Measurements from ENCODE around the gene SSTR3. TPM values are rescaled to one million over a fixed set of nuclear protein-coding genes. Genes with fewer than 3 reads are reported as not detected.

The SSTR3 gene
- total and polyA plus RNA-seq, 2 of the 13 experiments (the other 11 are each of a cell fraction or from before 2014, with no cell fraction given): 0.08 to 0.64 TPM

GRCh38 chr22:37171662-37172061, 40.6 kb downstream of the SSTR3 start:
- H3K27me3 ChIP-seq (ENCODE audit: control insufficient read depth in 1 of 2, insufficient read depth in 2 of 2, low read length in 2 of 2): peaks cover 4 to 35% of the 10 kb centered on the region in 2 experiments
- WGBS (ENCODE audit: low lambda C conversion rate): 33% methylated on average over 5 of the region's 5 CpGs
- FAIRE-seq: no peak
- CTCF ChIA-PET (ENCODE audit: low intra/inter-chr PET ratio, low total read pairs): no interaction called here
- no peaks in the 10 kb centered on the region for H4K20me1 ChIP-seq (ENCODE audit: insufficient read depth, low read length)
- intact Hi-C loops (cut with micrococcal nuclease; ENCODE audit: unreplicated experiment) (no loop called here), in situ Hi-C loops (cut with HindIII; ENCODE audit: extremely low pct_ligation_motif_present, low pct_unique_long_range_greater_than_20kb) (no loop called here)
- H3K9me3 ChIP-seq (ENCODE audit: low read length): no peaks in the 10 kb centered on the region
- no peak overlapping the region for H3K27ac ChIP-seq (ENCODE audit: extremely low read length, insufficient read depth, low read length)
- no peak for ATAC-seq
- no peak overlapping the region for H3K4me3 ChIP-seq (replicated peaks in 1 of 3; ENCODE audit: insufficient read depth in 1 of 3, low read depth in 2 of 3, low read length in 3 of 3)
- no peak overlapping the region for H2AFZ ChIP-seq (ENCODE audit: low read length)
- no peak overlapping the region for H3K4me2 ChIP-seq (ENCODE audit: low read depth, low read length)
- H3K36me3 ChIP-seq (replicated peaks in 1 of 2; ENCODE audit: control insufficient read depth in 1 of 2, insufficient read depth in 2 of 2, low read length in 2 of 2): no peaks in the 10 kb centered on the region
- no peak overlapping the region for H3K9ac ChIP-seq (ENCODE audit: insufficient read depth, low read depth, low read length)
- H3K4me1 ChIP-seq (ENCODE audit: insufficient read depth, low read length): peaks cover 24% of the 10 kb centered on the region
- no peak for TF ChIP-seq NBN (conservative IDR thresholded peaks at IDR 0.05)
- TF ChIP-seq HMG20A (CRISPR knock-in tag; IDR thresholded peaks at IDR 0.05; ENCODE audit: borderline replicate concordance): no peak
- no peak for TF ChIP-seq ZBTB2 (CRISPR knock-in tag; IDR thresholded peaks at IDR 0.05; ENCODE audit: low read depth)
- no peak for TF ChIP-seq MXD3 (CRISPR knock-in tag; IDR thresholded peaks at IDR 0.05)
- no peak for TF ChIP-seq HOXA3 (CRISPR knock-in tag; IDR thresholded peaks at IDR 0.05)
- TF ChIP-seq, protein P1, sequence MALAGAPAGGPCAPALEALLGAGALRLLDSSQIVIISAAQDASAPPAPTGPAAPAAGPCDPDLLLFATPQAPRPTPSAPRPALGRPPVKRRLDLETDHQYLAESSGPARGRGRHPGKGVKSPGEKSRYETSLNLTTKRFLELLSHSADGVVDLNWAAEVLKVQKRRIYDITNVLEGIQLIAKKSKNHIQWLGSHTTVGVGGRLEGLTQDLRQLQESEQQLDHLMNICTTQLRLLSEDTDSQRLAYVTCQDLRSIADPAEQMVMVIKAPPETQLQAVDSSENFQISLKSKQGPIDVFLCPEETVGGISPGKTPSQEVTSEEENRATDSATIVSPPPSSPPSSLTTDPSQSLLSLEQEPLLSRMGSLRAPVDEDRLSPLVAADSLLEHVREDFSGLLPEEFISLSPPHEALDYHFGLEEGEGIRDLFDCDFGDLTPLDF (CRISPR knock-in tag; IDR thresholded peaks at IDR 0.05): no peak
- no peak for TF ChIP-seq STAG1 (CRISPR knock-in tag; IDR thresholded peaks at IDR 0.05)
- no peak for TF ChIP-seq YY1 (IDR thresholded peaks at IDR 0.05; ENCODE audit: insufficient read depth, insufficient replicate concordance, low read depth, low read length)
- TF ChIP-seq ESRRA (CRISPR knock-in tag; IDR thresholded peaks at IDR 0.05; ENCODE audit: low read depth): no peak
- TF ChIP-seq ZNF317 (CRISPR knock-in tag; IDR thresholded peaks at IDR 0.05): no peak
- TF ChIP-seq ZNF639 (CRISPR knock-in tag; conservative IDR thresholded peaks at IDR 0.05): no peak
- no peak for TF ChIP-seq SMAD3 (CRISPR knock-in tag; IDR thresholded peaks at IDR 0.05)
- TF ChIP-seq ZHX1 (CRISPR knock-in tag; IDR thresholded peaks at IDR 0.05; ENCODE audit: low read depth): no peak
- TF ChIP-seq PITX1 (CRISPR knock-in tag; IDR thresholded peaks at IDR 0.05): no peak
- no peak for TF ChIP-seq ZBTB7A (CRISPR knock-in tag; IDR thresholded peaks at IDR 0.05)
- no peak for TF ChIP-seq SMARCC2 (IDR thresholded peaks at IDR 0.05)
- no peak for TF ChIP-seq ATF7 (IDR thresholded peaks at IDR 0.05)
- no peak for TF ChIP-seq ATF7 (CRISPR knock-in tag; IDR thresholded peaks at IDR 0.05)
- TF ChIP-seq ZFP62 (CRISPR knock-in tag; IDR thresholded peaks at IDR 0.05): no peak
- no peak for TF ChIP-seq RXRA (CRISPR knock-in tag; IDR thresholded peaks at IDR 0.05)
- BruUV-seq (replicated peaks): no TSS peak
- POLR2A ChIA-PET: no interaction called here
- no peaks in the 10 kb centered on the region for H3K79me2 ChIP-seq (ENCODE audit: insufficient read depth, low read length)
- DNase-seq (ENCODE audit: low spot score): no peak
